Measurements from ENCODE around the gene EFCC1. TPM values are rescaled to one million over a fixed set of nuclear protein-coding genes. Genes with fewer than 3 reads are reported as not detected.
A peak's percentile ranks its signal among the peaks of the same experiment; 100 is the strongest.

Gene EFCC1
- total RNA-seq, 1 donor from 2014 or later, result under 0.01 TPM

DNA sequence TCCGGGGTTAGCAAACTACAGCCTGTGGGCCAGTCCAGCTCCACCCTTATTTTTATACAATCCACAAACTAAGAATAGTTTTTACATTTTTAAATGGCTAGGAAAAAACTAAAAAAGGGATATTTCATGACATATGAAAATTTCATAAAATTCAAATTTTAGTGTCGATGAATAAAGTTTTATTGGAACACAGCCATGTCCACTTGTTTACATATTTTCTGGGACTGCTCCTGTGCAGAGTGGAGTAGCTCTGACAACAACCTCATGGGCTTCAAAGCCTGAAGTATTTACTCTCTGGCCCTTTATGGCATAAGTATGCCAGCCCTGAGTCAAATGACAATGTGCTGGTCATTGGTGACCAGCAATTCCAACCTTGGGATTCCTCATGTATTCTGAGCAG is 17.2 kb downstream of the EFCC1 start:
- TF ChIP-seq, protein P1, sequence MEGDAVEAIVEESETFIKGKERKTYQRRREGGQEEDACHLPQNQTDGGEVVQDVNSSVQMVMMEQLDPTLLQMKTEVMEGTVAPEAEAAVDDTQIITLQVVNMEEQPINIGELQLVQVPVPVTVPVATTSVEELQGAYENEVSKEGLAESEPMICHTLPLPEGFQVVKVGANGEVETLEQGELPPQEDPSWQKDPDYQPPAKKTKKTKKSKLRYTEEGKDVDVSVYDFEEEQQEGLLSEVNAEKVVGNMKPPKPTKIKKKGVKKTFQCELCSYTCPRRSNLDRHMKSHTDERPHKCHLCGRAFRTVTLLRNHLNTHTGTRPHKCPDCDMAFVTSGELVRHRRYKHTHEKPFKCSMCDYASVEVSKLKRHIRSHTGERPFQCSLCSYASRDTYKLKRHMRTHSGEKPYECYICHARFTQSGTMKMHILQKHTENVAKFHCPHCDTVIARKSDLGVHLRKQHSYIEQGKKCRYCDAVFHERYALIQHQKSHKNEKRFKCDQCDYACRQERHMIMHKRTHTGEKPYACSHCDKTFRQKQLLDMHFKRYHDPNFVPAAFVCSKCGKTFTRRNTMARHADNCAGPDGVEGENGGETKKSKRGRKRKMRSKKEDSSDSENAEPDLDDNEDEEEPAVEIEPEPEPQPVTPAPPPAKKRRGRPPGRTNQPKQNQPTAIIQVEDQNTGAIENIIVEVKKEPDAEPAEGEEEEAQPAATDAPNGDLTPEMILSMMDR (IDR thresholded peaks at IDR 0.05; ENCODE audit: insufficient read depth, low read length, severe bottlenecking), result no peak
- no peak overlapping the region for H3K4me3 ChIP-seq (ENCODE audit: low read depth, low read length)
- DNase-seq (ENCODE audit: low read depth) (no peak), FAIRE-seq (no peak)
- H3K27me3 ChIP-seq (ENCODE audit: control insufficient read depth, insufficient read depth, low read length), result no peaks in the 10 kb centered on the region
- H3K36me3 ChIP-seq (ENCODE audit: control insufficient read depth, insufficient read depth, low read length), result no peaks in the 10 kb centered on the region

GRCh38 chr3:129018751-129019150 is 17.6 kb downstream of the EFCC1 start:
- peak; percentile 80 for FAIRE-seq
- no peaks in the 10 kb centered on the region for H3K36me3 ChIP-seq (ENCODE audit: control insufficient read depth, insufficient read depth, low read length)
- TF ChIP-seq, protein P1 (IDR thresholded peaks at IDR 0.05; ENCODE audit: insufficient read depth, low read length, severe bottlenecking), result no peak

GRCh38 chr3:129019266-129019665 is 18.2 kb downstream of the EFCC1 start:
- Histone ChIP-seq H3K27me3 (ENCODE audit: control insufficient read depth, insufficient read depth, low read length) (no peaks in the 10 kb centered on the region), H3K36me3 (ENCODE audit: control insufficient read depth, insufficient read depth, low read length) (no peaks in the 10 kb centered on the region), H3K4me3 (ENCODE audit: low read depth, low read length) (no peak overlapping the region)
- FAIRE-seq, result no peak
- DNase-seq (ENCODE audit: low read depth), result no peak
- TF ChIP-seq, protein P1 (IDR thresholded peaks at IDR 0.05; ENCODE audit: insufficient read depth, low read length, severe bottlenecking), result no peak

More at GRCh38 chr3:129018751-129019150, 17.6 kb downstream of the EFCC1 start:
- Histone ChIP-seq H3K27me3 (ENCODE audit: control insufficient read depth, insufficient read depth, low read length) (no peaks in the 10 kb centered on the region), H3K4me3 (ENCODE audit: low read depth, low read length) (no peak overlapping the region)
- no peak for DNase-seq (ENCODE audit: low read depth)

GRCh38 chr3:129020691-129021090 is 19.6 kb downstream of the EFCC1 start:
- DNase-seq (ENCODE audit: low read depth) (no peak), FAIRE-seq (no peak)
- TF ChIP-seq, protein P1 (IDR thresholded peaks at IDR 0.05; ENCODE audit: insufficient read depth, low read length, severe bottlenecking), result no peak
- Histone ChIP-seq H3K27me3 (ENCODE audit: control insufficient read depth, insufficient read depth, low read length) (peaks cover 1% of the 10 kb centered on the region), H3K36me3 (ENCODE audit: control insufficient read depth, insufficient read depth, low read length) (no peaks in the 10 kb centered on the region), H3K4me3 (ENCODE audit: low read depth, low read length) (no peak overlapping the region)

DNA sequence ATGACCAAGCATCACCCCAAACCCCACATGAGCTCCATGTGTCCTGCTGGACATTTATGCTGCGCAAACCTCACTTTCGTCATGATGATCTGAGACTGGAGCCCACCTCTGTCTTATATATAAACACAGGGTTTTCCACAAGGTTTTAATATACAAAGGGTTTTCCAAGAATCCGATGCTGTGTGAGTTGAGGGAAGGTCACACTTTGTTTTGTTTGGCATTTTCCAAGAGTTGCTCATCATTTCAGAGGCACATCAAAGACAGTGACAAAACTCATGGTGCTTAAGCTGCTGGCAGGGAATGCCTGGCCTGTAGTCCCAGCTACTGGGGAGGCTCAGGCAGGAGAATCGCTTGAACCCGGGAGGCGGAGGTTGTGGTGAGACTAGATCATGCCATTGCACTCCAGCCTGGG is 20.0 kb downstream of the EFCC1 start:
- Histone ChIP-seq H3K27me3 (ENCODE audit: control insufficient read depth, insufficient read depth, low read length) (peaks cover 1% of the 10 kb centered on the region), H3K36me3 (ENCODE audit: control insufficient read depth, insufficient read depth, low read length) (no peaks in the 10 kb centered on the region), H3K4me3 (ENCODE audit: low read depth, low read length) (no peak overlapping the region)
- FAIRE-seq, result no peak
- TF ChIP-seq, protein P1 (IDR thresholded peaks at IDR 0.05; ENCODE audit: insufficient read depth, low read length, severe bottlenecking), result no peak
- no peak for DNase-seq (ENCODE audit: low read depth)
